Hepatocyte (in vitro differentiated cells): Measurements from ENCODE around the gene CD164.

Experiments
- EZH2 ChIP-seq: fragments of 200-600 bp; sonication (generic); IDR thresholded peaks from 2 replicates; pipeline ENCODE4 v1.6.1; 2016; ENCODE audit warnings: antibody characterized with exemption, mild to moderate bottlenecking, borderline replicate concordance
- EZH2phosphoT487 ChIP-seq: fragments of 200-600 bp; sonication (generic); IDR thresholded peaks from one replicate; pipeline ENCODE4 v1.6.1; 2018; ENCODE audit warnings: antibody characterized with exemption, mild to moderate bottlenecking, low read depth, moderate library complexity; ENCODE audit not compliant: unreplicated experiment, severe bottlenecking
- TF ChIP-seq, protein P1 (sequence below): fragments of 200-600 bp; sonication (generic); IDR thresholded peaks from 2 replicates; pipeline ENCODE4 v1.5.1; 2016; ENCODE audit warnings: antibody characterized with exemption, mild to moderate bottlenecking; ENCODE audit not compliant: poor library complexity

DNA sequence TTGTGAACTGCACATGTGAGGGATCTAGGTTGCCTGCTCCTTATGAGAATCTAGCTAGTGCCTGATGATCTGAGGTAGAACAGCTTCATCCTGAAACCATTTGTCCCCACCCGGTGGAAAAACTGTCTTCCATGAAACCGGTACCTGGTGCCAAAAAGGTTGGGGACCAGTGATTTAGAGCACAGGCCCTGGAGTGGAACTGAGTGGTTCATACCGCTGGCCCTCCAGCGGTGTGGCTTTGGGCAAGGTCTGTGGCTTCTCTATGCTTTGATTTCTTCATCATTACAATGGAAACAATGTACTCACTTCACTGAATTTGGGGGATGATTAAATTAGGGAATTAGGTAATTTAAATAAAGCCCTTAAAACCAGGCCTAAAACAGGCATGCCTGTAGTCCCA, 36.3 kb downstream of the CD164 start:
- TF ChIP-seq, protein P1, sequence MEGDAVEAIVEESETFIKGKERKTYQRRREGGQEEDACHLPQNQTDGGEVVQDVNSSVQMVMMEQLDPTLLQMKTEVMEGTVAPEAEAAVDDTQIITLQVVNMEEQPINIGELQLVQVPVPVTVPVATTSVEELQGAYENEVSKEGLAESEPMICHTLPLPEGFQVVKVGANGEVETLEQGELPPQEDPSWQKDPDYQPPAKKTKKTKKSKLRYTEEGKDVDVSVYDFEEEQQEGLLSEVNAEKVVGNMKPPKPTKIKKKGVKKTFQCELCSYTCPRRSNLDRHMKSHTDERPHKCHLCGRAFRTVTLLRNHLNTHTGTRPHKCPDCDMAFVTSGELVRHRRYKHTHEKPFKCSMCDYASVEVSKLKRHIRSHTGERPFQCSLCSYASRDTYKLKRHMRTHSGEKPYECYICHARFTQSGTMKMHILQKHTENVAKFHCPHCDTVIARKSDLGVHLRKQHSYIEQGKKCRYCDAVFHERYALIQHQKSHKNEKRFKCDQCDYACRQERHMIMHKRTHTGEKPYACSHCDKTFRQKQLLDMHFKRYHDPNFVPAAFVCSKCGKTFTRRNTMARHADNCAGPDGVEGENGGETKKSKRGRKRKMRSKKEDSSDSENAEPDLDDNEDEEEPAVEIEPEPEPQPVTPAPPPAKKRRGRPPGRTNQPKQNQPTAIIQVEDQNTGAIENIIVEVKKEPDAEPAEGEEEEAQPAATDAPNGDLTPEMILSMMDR, result no peak
- TF ChIP-seq EZH2, result no peak
- no peak for TF ChIP-seq EZH2phosphoT487
